AG04449 (cell line): ENCODE data around the gene PELI1.
A peak's percentile ranks its signal among the peaks of the same experiment; 100 is the strongest.

Experiments
- CTCF ChIA-PET: fragments of 350-600 bp; formaldehyde crosslinking; extraction: SDS; loops from one replicate; lab custom pipeline; 2021; ENCODE audit warnings: antibody characterized with exemption; lab: Yijun Ruan, JAX
- POLR2A ChIA-PET: fragments of 400-600, 350-600 bp; formaldehyde crosslinking; extraction: SDS; loops from one replicate; lab custom pipeline; 2020; ENCODE audit warnings: antibody characterized with exemption, inconsistent platforms; lab: Yijun Ruan, JAX
- DNase-seq: peaks from one replicate; pipeline ENCODE4 v3.0.0-alpha.2; 2010; ENCODE audit warnings: low read depth, low spot score
- H3K4me3 ChIP-seq: 2 replicates; pipeline ENCODE4 v1.5.1; 2011; ENCODE audit warnings: low read depth, mild to moderate bottlenecking, control low read depth, low read length
- CTCF ChIP-seq: IDR thresholded peaks from one replicate; pipeline ENCODE4 v1.5.1; 2011; ENCODE audit warnings: mild to moderate bottlenecking, moderate library complexity, low read length, control low read depth, inconsistent platforms; ENCODE audit not compliant: insufficient read depth; ENCODE audit errors: missing control alignments

Gene PELI1

GRCh38 chr2:64052463-64053241 lies 91.6 kb downstream of the PELI1 start:
- no peak for DNase-seq
- no peak overlapping the region for H3K4me3 ChIP-seq
- ChIA-PET POLR2A (no interaction called here), CTCF (interaction anchor here (0.6 to 10.7 kb wide), 3 partner anchors 259 to 507 kb away, joined by 3 to 272 read pairs (median 136); no protein-coding TSS in a partner anchor)
- no peak for TF ChIP-seq CTCF

GRCh38 chr2:64049633-64050220 lies 94.5 kb downstream of the PELI1 start:
- CTCF ChIA-PET, result interaction anchor here (0.6 to 10.7 kb wide), 46 partner anchors 8 to 535 kb away, joined by 3 to 272 read pairs (median 4); partner anchors contain the start of gene AFTPH
- POLR2A ChIA-PET, result no interaction called here
- no peak for DNase-seq

GRCh38 chr2:64045938-64046337 lies 98.3 kb downstream of the PELI1 start:
- ChIA-PET CTCF (interaction anchor here (0.9 to 10.7 kb wide), 5 partner anchors 12 to 442 kb away, joined by 3 to 272 read pairs (median 7); no protein-coding TSS in a partner anchor), POLR2A (no interaction called here)
- DNase-seq, result no peak
- no peak overlapping the region for H3K4me3 ChIP-seq
- TF ChIP-seq CTCF, result no peak

More at GRCh38 chr2:64049633-64050220, 94.5 kb downstream of the PELI1 start:
- H3K4me3 ChIP-seq, result no peak overlapping the region
- TF ChIP-seq CTCF, result peak; percentile 78
